A673 (cell line): ENCODE measurements around the gene TMEFF2.

Experiments
- CTCF ChIP-seq: fragments of 300-800, 200-600 bp; sonication (generic); conservative IDR thresholded peaks from 2 replicates; pipeline ENCODE4 v1.5.1; 2017; ENCODE audit warnings: low read depth, mild to moderate bottlenecking, antibody characterized with exemption, low read length, moderate library complexity, mixed read lengths
- EZH2 ChIP-seq: fragments of 200-600 bp; sonication (generic); IDR thresholded peaks from 2 replicates; pipeline ENCODE4 v1.6.1; 2017; ENCODE audit warnings: borderline replicate concordance, low read depth, mild to moderate bottlenecking, mixed read lengths, antibody characterized with exemption, low read length; ENCODE audit not compliant: poor library complexity, severe bottlenecking

GRCh38 chr2:192059266-192059665, 135.5 kb downstream of the TMEFF2 start:
- TF ChIP-seq CTCF (no peak), EZH2 (no peak)
